HepG2 (cell line): ENCODE results near the gene MIER1.
"Not testable (repeated sequence)": the region's sequence is repeated elsewhere in the genome, so short reads cannot be mapped to it uniquely, and the experiment has no call there.

Source experiments
- ARNT2 ChIP-seq: sonication (generic); formaldehyde crosslinking; IDR thresholded peaks from 2 replicates; pipeline ENCODE4 v1.8.0; 2022; ENCODE audit warnings: mild to moderate bottlenecking, low read depth, missing genetic modification reagents, moderate library complexity
- ASH2L ChIP-seq: fragments of 300-600, 200-600 bp; sonication (generic); IDR thresholded peaks from 2 replicates; pipeline ENCODE4 v1.7.0; 2017; ENCODE audit warnings: low read depth, mild to moderate bottlenecking, moderate library complexity, mixed read lengths, low read length; ENCODE audit not compliant: insufficient read length
- CAMTA2 ChIP-seq: sonication (generic); formaldehyde crosslinking; IDR thresholded peaks from 2 replicates; pipeline ENCODE4 v1.4.0; 2020; ENCODE audit warnings: mild to moderate bottlenecking, missing genetic modification reagents, borderline replicate concordance
- CTCF ChIP-seq: sonication (generic); formaldehyde crosslinking; IDR thresholded peaks from 2 replicates; pipeline ENCODE4 v1.5.0; 2020; ENCODE audit warnings: mild to moderate bottlenecking, missing genetic modification reagents, moderate library complexity
- HDAC2 ChIP-seq: sonication (generic); formaldehyde crosslinking; IDR thresholded peaks from 2 replicates; pipeline ENCODE4 v1.4.0; 2020; ENCODE audit warnings: missing genetic modification reagents
- PCBP2 ChIP-seq: fragments of 200-400 bp; formaldehyde crosslinking; optimal IDR thresholded peaks from 2 replicates; pipeline ENCODE3; 2018; ENCODE audit warnings: low read length, low read depth; ENCODE audit not compliant: poor library complexity, severe bottlenecking
- TBP ChIP-seq: sonication (generic); formaldehyde crosslinking; IDR thresholded peaks from 2 replicates; pipeline ENCODE4 v1.5.0; 2020; ENCODE audit warnings: missing genetic modification reagents
- ZNF407 ChIP-seq: sonication (generic); formaldehyde crosslinking; IDR thresholded peaks from one replicate; pipeline ENCODE4 v1.5.1; 2020; ENCODE audit warnings: mild to moderate bottlenecking, missing genetic modification reagents; ENCODE audit errors: not compliant biosample characterization
- TF ChIP-seq, protein P1 (sequence below): sonication (generic); formaldehyde crosslinking; IDR thresholded peaks from 2 replicates; pipeline ENCODE4 v1.8.1; 2023; ENCODE audit warnings: mild to moderate bottlenecking, missing genetic modification reagents, borderline replicate concordance

- not testable (repeated sequence) for TF ChIP-seq ARNT2 (CRISPR knock-in tag); TBP (CRISPR knock-in tag); PCBP2; ZNF407; HDAC2; ASH2L; CAMTA2 (CRISPR knock-in tag); CTCF
- TF ChIP-seq, protein P1, sequence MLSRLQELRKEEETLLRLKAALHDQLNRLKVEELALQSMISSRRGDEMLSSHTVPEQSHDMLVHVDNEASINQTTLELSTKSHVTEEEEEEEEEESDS (CRISPR knock-in tag), result not testable (repeated sequence)
Observed at GRCh38 chr1:66915203-66915602, 9.6 kb upstream of the MIER1 start.
